Hematopoietic multipotent progenitor cell (in vitro differentiated cells): ENCODE data around the gene CXorf49. TPM values are rescaled to one million over a fixed set of nuclear protein-coding genes. Genes with fewer than 3 reads are reported as not detected.
"Not testable (repeated sequence)": the region's sequence is repeated elsewhere in the genome, so short reads cannot be mapped to it uniquely, and the experiment has no call there.

ENCODE experiments used
- DNase-seq, 3 donors: peaks; one replicate each; pipeline ENCODE4 v3.0.0-alpha.2; 2011 to 2015; ENCODE audit warnings: low read depth in 2 of 3, low spot score in 2 of 3
- small RNA-seq: library from RNA; depleted of rRNA; stranded (forward); fragments of <200 nt; gene quantifications from one replicate; pipeline ENCODE3, GENCODE V24; 2012
- total RNA-seq: library from RNA; depleted of rRNA; stranded (reverse); fragments of >200 nt; gene quantifications from one replicate; pipeline ENCODE4 v1.2.3, GENCODE V29; 2012

CXorf49 gene
- total RNA-seq, 1 donor: not detected

GRCh38 chrX:71675636-71676035, 42.4 kb downstream of the CXorf49 start:
- not testable (repeated sequence) for DNase-seq

GRCh38 chrX:71671938-71672337, 46.1 kb downstream of the CXorf49 start:
- no peak for DNase-seq

GRCh38 chrX:71671043-71671780, 46.9 kb downstream of the CXorf49 start:
- DNase-seq: peak in 2 of 3 donors; percentile 23 to 25

GRCh38 chrX:71669947-71670346, 48.1 kb downstream of the CXorf49 start:
- peak in 1 of 3 donors; percentile 42 for DNase-seq

GRCh38 chrX:71669492-71669891, 48.6 kb downstream of the CXorf49 start:
- no peak for DNase-seq

GRCh38 chrX:71668248-71668595, 49.9 kb downstream of the CXorf49 start:
- no peak for DNase-seq

GRCh38 chrX:71667328-71668247, 50.5 kb downstream of the CXorf49 start, which contains the start of gene LOC101059915:
LOC101059915 (plus strand) TSS chrX:71667546.
- no peak for DNase-seq

GRCh38 chrX:71666240-71667223, 51.6 kb downstream of the CXorf49 start:
- no peak for DNase-seq

- no peak for DNase-seq
Observed at GRCh38 chrX:71665747-71666146, 52.3 kb downstream of the CXorf49 start.

- DNase-seq: no peak
Observed at GRCh38 chrX:71664889-71665491, 53.1 kb downstream of the CXorf49 start.

Small RNA genes within 50 kb of the gene (small RNA-seq; reads per million reads assigned to genes)
- not detected for gene BX276092.4
- not detected for gene BX276092.6
- not detected for gene BX276092.8

Other genes starting within 250 kb of the CXorf49 start
- gene OGT, start 185.2 kb downstream of the CXorf49 start, total RNA-seq: 295 TPM
- 0.81 TPM for gene GCNA, start 139.8 kb downstream of the CXorf49 start, total RNA-seq
- gene CXCR3, start 99.8 kb downstream of the CXorf49 start, total RNA-seq: 0.27 TPM
- not detected for gene CXorf49B, start 45.1 kb upstream of the CXorf49 start, total RNA-seq
- 14.8 TPM for gene NHSL2, start 192.6 kb upstream of the CXorf49 start, total RNA-seq